Adrenal gland (tissue), 12 donors: Measurements from ENCODE around the gene DCC. TPM values are rescaled to one million over a fixed set of nuclear protein-coding genes. Genes with fewer than 3 reads are reported as not detected.

Experiments
- DNase-seq, 7 donors: peaks; one replicate each; pipeline ENCODE4 v3.0.0-alpha.2; 2019 to 2020
- H3K27ac ChIP-seq, 5 donors: fragments of 200-600 bp; sonication (generic) in 4 of 5; 1 replicate in 3 of 5; 2 replicates in 2 of 5; pipeline versions ENCODE4 v1.5.1 to v1.8.0; 2016 to 2020; ENCODE audit warnings: mild to moderate bottlenecking in 1 of 5
- H3K27me3 ChIP-seq: fragments of 200-600 bp; 2 replicates; pipeline ENCODE4 v1.8.0; 2021
- H3K36me3 ChIP-seq, 2 donors: fragments of 200-600 bp; replicated peaks in 1 of 2; 1 replicate in 1 of 2; 2 replicates in 1 of 2; pipeline versions ENCODE4 v1.5.1 to v1.8.0; 2018 to 2022
- H3K4me1 ChIP-seq, 2 donors: fragments of 200-600 bp; replicated peaks in 1 of 2; 1 replicate in 1 of 2; 2 replicates in 1 of 2; pipeline versions ENCODE4 v1.5.1 to v1.8.0; 2018 to 2021
- H3K4me3 ChIP-seq, 4 donors: fragments of 200-600 bp; sonication (generic) in 3 of 4; one replicate each; pipeline ENCODE4 v1.5.1; 2016 to 2018
- H3K9me3 ChIP-seq, 3 donors: fragments of 200-600 bp; sonication (generic) in 1 of 3; replicated peaks in 1 of 3; 1 replicate in 2 of 3; 2 replicates in 1 of 3; pipeline versions ENCODE4 v1.5.1 to v1.8.0; 2016 to 2021
- CTCF ChIP-seq, 6 experiments: fragments of 450-650 bp in 4 of 6; fragments of 200-600 bp in 2 of 6; sonication (generic) in 1 of 6; IDR thresholded peaks; 1 replicate in 5 of 6; 2 replicates in 1 of 6; pipeline versions ENCODE4 v1.5.1 to v1.8.0; 2016 to 2021; ENCODE audit warnings: antibody characterized with exemption in 6 of 6, mild to moderate bottlenecking in 2 of 6, moderate library complexity in 1 of 6
- POLR2A ChIP-seq, 2 donors: fragments of 450-650 bp; IDR thresholded peaks; one replicate each; pipeline ENCODE4 v1.6.1; 2017; ENCODE audit warnings: antibody characterized with exemption in 2 of 2, mild to moderate bottlenecking in 2 of 2, moderate library complexity in 1 of 2
- whole genome bisulfite sequencing, 4 donors: extraction: QIAGEN DNeasy Blood & Tissue Kit in 2 of 4; methylation state at CpG; one replicate each; pipeline versions ENCODE4 v1.1.5 to v1.1.7; 2013 to 2017; 5-methylcytosine and 5-hydroxymethylcytosine counted together
- intact Hi-C, 2 donors: fragments of 100-400 bp; cut with DNase I; formaldehyde crosslinking; loops; one replicate each; pipeline versions ENCODE4 v1.14.1 to v1.15.0; 2022 to 2023
- polyA plus RNA-seq, 3 donors: library from polyadenylated mRNA; stranded (reverse); fragments of 200-250 nt in 2 of 3; fragments of 350-450 nt in 1 of 3; fragmentation: Illumina TruSeq in 1 of 3; extraction: RNeasy Lipid Tissue Mini Kit (QIAGEN cat#74804) in 1 of 3; gene quantifications; one replicate each; pipeline ENCODE4 v1.2.3, GENCODE V29; 2013 to 2014
- total RNA-seq, 9 donors: library from RNA; depleted of rRNA in 4 of 9; stranded (reverse); fragments of >200 nt in 4 of 9; fragments of 120-200 nt in 1 of 9; fragmentation: NEBNext Ultra II Directional in 1 of 9; extraction: Animal tissue kit (Norgen Biotek cat#: 25700) in 1 of 9; gene quantifications; one replicate each; pipeline versions ENCODE4 v1.1.0 to v1.2.4, GENCODE V29; 2013 to 2023
- donor health status: healthy with polysubstance abuse.
- donor health status: Bipolar disorder and iron deficiency.
- donor health status: DM: yes; HTN: yes; CAD: no.
- donor health status: DM: no; HTN: no; CAD: no.
- donor health status: DM: no; HTN: no; CAD: no.
- donor health status: DM: yes; HTN: yes; CAD: no.

Gene DCC
- total and polyA plus RNA-seq, 12 donors = 0.33 to 3.5 (median 1.1) TPM; not detected in 1

DNA sequence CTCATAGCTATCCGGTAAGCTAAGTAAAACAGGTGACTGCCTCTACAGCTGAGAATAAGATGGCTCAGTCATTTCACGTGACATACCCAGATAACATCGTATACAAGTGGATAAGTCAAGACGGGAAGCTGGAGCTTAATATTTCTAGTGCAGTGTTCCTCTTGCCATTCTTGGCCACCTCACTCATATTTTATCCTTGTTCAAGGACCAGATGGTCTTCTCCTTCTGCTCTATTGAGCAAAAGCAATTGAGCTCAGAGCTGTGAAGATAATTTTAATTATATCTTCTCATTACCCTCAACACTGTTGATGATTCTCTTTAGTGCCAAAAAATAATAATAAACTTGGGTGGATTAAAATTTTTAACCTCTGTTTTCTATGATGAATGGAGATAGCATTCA, 201.1 kb downstream of the DCC start:
- no peaks in the 10 kb centered on the region for H3K36me3 ChIP-seq
- H3K4me1 ChIP-seq = no peaks in the 10 kb centered on the region
- 78 to 88% (median 83%) methylated on average over 4 of the region's 4 CpGs for WGBS, 4 donors
- DNase-seq = no peak
- TF ChIP-seq CTCF (IDR thresholded peaks at IDR 0.05) = no peak
- TF ChIP-seq POLR2A (IDR thresholded peaks at IDR 0.05) = no peak
- H3K9me3 ChIP-seq = no peaks in the 10 kb centered on the region
- no peak overlapping the region for H3K27ac ChIP-seq
- H3K27me3 ChIP-seq = no peaks in the 10 kb centered on the region
- intact Hi-C loops = no loop called here
- H3K4me3 ChIP-seq = no peak overlapping the region

DNA sequence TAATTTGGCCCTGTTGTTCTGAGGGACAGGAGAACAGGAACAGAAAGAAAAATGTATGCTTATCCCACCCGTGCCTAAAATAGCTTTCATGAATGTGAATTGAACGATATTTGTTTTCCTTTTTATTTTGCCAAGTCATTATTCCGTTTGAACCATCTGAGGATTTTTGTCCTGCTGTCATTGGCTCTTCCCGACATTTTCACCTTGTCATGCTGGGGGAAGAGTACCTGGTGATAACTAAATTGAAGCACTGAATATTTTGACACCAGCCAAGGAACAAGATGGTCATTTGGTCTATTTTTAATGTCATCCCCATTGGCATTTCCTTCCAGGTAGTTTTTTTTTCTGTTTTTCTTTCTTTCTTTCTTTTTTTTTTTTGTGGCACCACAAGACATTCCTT, 204.1 kb downstream of the DCC start:
- TF ChIP-seq POLR2A (IDR thresholded peaks at IDR 0.05) (no peak), CTCF (IDR thresholded peaks at IDR 0.05) (no peak)
- Histone ChIP-seq H3K4me3 (no peak overlapping the region), H3K27ac (no peak overlapping the region), H3K36me3 (no peaks in the 10 kb centered on the region), H3K9me3 (no peaks in the 10 kb centered on the region), H3K27me3 (no peaks in the 10 kb centered on the region), H3K4me1 (no peaks in the 10 kb centered on the region)
- intact Hi-C loops = no loop called here
- no peak for DNase-seq
- 55 to 64% (median 63%) methylated on average over 4 of the region's 4 CpGs for WGBS, 4 donors

- no peaks in the 10 kb centered on the region for H3K9me3 ChIP-seq
- 60 to 72% (median 68%) methylated on average over 6 of the region's 6 CpGs for WGBS, 4 donors
- H3K4me3 ChIP-seq = no peak overlapping the region
- intact Hi-C loops = no loop called here
- H3K27ac ChIP-seq = no peak overlapping the region
- no peak for DNase-seq
- no peak for TF ChIP-seq CTCF (IDR thresholded peaks at IDR 0.05)
- no peak for TF ChIP-seq POLR2A (IDR thresholded peaks at IDR 0.05)
- H3K36me3 ChIP-seq = no peaks in the 10 kb centered on the region
- H3K4me1 ChIP-seq = no peaks in the 10 kb centered on the region
- H3K27me3 ChIP-seq = no peaks in the 10 kb centered on the region
Measured at GRCh38 chr18:52546686-52547346, 206.8 kb downstream of the DCC start.

DNA sequence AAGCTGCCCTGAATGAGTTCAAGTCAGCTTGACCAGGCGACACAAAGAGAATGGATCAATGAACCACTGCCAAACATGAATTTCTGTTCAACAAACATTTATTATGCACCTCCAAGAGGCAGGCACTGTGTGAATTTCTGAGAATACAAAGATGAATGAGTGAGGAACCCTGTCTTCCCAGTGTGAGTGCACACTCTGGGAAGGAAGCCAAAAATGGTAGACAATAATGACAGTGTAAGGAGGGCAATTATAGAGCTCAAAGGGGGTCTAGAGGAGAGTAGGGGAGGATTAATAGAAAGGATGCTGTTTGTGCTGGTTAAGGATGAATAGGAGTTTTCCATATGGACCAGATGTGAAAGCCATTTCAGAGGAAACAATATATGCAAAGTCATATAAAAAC, 213.4 kb downstream of the DCC start:
- DNase-seq = no peak
- Histone ChIP-seq H3K4me1 (no peaks in the 10 kb centered on the region), H3K27ac (no peak overlapping the region), H3K27me3 (no peaks in the 10 kb centered on the region), H3K36me3 (no peaks in the 10 kb centered on the region), H3K4me3 (no peak overlapping the region), H3K9me3 (no peaks in the 10 kb centered on the region)
- TF ChIP-seq POLR2A (IDR thresholded peaks at IDR 0.05) (no peak), CTCF (IDR thresholded peaks at IDR 0.05) (no peak)
- WGBS, 4 donors = 68 to 74% (median 71%) methylated on average over 1 of the region's 1 CpG
- intact Hi-C loops = no loop called here
